ENCODE data around the gene PTK7.

- no peak for TF ChIP-seq CTCF (conservative IDR thresholded peaks at IDR 0.05; ENCODE audit: low read length)
- no peak for TF ChIP-seq EZH2phosphoT487 (IDR thresholded peaks at IDR 0.05; ENCODE audit: borderline replicate concordance)
Measured at GRCh38 chr6:43127877-43128276, 51.8 kb downstream of the PTK7 start.
